HG03108 (cell line): ENCODE results near the gene PRKCA.

Experiments
- ATAC-seq: cut with Tn5 transposase; IDR thresholded peaks from one replicate; pipeline ENCODE4 v1.9.1; 2021; ENCODE audit warnings: moderate library complexity; ENCODE audit not compliant: unreplicated experiment

Gene PRKCA

DNA sequence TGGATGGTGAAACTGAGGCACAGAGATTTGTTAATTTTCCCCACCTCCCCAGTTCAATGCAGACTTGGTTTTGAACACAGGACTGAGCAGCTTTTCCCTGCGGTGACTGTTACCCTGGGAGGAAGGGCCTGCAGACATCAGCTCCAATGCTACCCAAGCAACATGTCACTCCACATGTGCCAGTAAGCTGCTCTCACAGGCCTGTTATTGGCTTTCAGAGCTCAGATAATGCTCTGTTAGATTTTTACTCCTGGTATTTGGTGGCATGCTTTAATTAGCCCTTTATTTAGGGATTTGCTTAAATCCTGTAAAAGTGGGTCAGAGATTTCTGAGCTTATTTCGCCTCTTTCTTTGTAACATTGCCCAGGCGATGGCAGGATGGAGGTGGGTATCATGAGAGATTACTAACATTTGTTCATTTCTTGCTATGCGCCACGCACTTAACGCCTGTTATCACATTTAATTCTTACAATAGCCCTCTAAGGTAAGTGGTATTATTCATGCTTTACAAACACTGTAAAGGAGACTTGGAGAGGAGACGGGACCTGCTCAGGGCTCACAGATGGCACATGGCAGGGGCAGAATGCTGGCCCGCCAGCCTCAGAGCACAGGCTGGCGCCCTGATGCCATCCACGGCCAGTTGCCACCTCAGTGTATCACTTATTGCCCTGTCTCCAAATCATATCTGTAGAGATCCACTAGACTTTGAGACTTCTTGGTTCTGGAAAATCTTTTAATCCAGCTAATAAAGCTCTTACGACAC, 448.5 kb downstream of the PRKCA start:
- ATAC-seq, result no peak

DNA sequence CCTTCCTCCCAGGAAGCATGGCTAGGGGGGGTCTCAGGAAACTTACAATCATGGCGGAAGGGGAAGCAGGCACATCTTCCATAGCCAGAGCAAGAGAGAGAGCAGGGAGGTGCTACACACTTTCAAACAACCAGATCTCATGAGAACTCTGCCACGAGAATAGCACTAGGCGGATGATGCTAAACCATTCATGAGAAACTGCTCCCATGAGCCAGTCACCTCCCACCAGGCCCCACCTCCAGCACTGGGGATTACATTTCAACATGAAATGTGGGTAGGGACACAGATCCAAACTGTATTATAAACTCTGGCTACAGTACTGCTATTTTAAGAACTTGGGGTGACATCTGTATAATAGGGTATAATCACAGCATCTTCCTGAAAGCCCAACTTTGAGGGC, 449.4 kb downstream of the PRKCA start:
- ATAC-seq, result no peak

DNA sequence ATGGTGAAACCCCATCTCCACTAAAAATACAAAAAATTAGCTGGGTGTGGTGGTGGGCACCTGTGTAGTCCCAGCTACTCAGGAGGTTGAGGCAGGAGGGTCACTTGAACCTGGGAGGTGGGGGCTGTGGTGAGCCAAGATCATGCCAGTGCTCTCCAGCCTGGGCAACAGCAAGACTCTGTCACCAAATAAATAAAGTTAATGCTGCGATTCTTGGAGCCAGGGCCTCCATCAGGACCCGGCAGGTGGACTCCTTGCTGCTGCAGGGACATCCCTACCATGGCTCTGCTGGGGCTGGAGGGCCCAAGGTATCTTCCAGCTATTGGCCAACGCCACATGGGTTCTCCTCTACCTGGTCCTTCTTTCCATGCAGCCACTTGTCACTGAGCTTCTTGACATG, 450.0 kb downstream of the PRKCA start:
- ATAC-seq, result no peak

- ATAC-seq, result no peak
Measured at GRCh38 chr17:66753126-66753920, 450.9 kb downstream of the PRKCA start.

DNA sequence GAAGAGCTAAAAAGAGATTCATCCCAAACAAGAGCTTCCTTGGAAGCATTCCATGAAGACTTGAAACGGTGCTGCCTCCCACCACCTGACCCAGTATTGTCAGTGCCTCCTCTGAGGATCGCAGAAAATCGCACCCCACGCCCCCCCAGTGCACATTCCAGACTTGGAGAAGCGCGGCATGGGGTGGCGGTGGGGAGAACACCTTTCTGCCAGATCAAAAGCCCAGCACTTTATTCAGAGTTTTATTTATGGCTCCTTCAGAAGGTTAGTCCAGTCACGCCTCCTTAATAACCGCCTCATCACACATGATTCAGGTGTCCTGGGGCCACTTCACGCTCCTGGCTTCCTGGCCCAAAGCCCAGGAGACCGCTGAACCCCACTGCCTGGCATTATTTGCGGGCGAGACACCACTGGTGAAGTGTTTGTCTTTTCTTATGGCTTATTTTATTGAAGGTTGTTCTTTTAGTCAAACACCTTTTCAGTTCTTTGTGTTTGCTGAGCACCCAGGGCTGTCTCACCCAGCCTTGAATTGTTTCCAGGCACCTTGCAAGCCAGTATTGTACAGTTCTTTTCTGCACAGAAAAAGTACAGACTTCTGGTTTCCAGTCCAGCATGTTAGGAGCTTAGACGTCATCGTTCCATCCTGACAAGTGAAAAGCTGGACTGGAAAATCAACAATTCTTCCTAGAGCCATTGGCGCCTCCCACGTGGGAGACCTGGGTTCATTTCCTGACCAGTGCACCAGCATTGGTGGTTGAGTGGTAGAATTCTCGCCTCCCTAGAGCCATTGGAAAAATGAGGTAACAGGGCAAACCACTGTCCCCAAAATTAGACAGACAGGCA, 452.9 kb downstream of the PRKCA start:
- ATAC-seq, result no peak

- ATAC-seq, result no peak
Measured at GRCh38 chr17:66755944-66756290, 453.5 kb downstream of the PRKCA start.

DNA sequence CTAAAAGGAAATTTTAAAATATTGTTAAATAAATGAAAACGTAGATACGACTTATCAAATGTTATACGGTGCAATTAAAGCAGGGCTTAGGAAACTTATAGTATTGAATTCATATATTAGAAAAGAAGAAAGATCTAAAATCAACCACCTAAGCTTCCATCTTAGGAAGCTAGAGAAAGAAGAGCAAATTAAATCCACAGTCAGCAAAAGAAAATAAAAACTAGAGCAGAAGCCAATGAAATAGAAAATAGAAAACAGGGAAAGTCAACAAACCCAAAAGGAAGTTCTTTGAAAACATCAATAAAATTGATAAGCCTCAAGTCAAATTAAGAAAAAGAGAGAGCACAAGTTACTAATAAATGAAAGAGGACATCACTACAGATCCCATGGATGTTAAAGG, 457.9 kb downstream of the PRKCA start:
- no peak for ATAC-seq

DNA sequence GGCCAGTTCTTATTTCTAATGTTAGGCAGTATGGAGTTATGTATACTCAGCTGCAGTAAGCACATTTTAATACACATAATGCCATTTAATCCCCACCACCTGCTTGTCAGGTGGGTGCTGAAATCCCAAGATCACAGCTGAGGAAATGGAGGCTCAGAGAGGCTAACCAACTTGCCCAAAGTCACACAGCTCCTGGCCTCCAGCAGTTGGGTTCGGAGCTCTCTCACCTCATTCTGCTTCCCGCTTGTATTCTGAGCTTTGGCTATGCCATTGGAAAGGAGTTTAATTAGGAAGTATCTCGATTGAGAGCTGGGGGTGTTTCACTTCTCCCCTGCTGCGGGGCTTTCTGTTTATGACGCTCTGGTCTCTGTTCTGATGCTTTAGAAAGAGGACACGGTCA, 459.9 kb downstream of the PRKCA start:
- no peak for ATAC-seq

GRCh38 chr17:66763056-66763455, 460.6 kb downstream of the PRKCA start:
- ATAC-seq, result no peak

DNA sequence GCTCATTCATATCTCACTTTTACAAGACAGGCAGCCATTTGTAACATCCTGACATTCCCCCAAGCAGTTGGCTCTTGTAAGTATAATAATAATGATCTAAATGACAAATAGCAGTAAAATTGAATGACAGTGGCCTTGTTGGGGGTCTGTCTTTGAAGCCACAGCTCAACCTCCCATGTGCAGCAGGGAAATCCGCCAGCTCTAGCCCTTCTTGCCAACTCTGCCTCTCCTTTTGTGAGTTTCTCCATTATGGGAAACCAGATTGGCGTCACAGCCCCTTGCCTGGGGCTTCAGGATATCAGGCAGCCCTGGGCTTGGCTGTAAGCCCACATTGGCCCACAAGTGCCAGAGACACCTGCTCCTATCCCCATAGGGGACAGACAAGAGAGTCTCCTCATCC, 462.1 kb downstream of the PRKCA start:
- ATAC-seq, result no peak

DNA sequence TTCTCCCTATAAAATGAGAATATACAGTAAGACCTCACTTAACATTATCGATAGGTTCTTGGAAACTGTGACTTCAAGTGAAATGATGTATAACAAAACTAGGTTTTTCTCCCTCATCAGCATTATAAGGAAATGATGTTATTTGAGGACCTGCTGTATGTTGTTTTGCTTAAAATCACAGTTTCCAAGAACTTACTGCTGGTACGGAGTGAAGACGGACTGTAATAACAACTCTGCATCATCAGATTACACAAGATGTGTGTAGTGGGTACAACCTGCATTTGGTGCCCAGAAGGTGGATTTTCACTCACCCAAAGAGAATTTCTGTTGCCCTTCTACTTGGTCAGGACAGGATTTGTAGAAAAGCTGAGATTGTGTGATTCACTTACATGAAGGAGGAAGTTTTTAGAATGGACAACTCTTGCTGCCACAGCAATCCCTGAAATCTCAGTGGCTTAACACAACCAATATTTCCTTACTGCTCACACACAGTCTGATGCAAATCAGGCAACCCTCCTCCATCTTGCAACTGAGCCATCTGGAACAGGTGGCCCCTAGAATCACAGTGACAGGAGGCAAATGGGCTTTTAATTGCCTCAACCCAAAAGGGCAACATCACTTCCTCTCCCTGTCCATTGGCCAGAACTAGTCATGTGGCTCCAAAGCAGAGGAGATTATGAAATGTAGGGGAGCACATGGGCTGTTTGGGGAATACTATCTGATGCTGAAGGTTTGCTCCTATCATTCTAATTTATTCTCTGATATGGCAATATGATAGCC, 464.9 kb downstream of the PRKCA start:
- no peak for ATAC-seq

DNA sequence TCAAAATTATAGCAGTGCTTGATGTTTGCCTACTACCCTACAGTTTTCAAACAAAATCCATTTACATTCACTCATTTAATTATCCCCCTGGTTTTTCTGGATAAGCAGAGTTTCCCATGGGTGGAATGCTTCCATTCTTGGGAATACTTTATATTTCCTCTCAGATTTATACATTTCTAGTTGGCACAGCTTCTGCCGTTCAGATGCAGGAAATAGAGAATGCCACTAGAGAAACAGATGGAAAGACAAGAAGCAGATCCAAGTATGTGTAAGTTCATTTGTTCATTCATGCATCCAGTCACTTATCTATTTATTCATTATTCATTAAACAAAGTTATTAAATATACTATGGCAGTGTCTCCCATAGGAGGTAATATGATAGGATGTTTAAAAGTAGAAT, 467.5 kb downstream of the PRKCA start:
- no peak for ATAC-seq

GRCh38 chr17:66772148-66772812, 469.9 kb downstream of the PRKCA start:
- ATAC-seq, result no peak

- ATAC-seq, result no peak
Measured at GRCh38 chr17:66775271-66775670, 472.9 kb downstream of the PRKCA start.

DNA sequence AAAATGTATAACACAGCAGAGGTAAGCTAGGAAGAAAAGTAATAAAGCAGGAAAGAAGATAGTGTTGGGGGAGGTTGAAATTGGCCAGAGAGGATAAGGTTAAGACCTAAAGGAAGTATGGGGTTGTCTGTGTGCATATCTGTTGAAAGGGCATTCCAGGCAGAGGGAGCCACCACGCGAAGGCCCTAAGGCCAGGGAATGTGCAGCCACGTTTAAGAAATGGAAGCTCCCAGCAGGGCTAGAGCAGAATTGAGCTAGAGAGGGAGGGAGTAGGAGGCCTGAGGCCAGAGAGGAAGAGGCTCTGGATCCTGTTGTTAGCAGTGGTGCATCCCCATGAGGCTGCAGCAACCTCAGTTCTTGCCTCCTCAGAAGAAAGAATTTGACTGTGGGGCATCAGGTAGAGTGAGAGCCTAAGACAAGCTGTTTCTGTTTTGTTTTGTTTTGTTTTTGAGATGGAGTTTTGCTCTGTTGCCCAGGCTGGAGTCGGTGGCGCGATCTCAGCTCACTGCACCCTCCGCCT, 473.5 kb downstream of the PRKCA start:
- ATAC-seq, result no peak

DNA sequence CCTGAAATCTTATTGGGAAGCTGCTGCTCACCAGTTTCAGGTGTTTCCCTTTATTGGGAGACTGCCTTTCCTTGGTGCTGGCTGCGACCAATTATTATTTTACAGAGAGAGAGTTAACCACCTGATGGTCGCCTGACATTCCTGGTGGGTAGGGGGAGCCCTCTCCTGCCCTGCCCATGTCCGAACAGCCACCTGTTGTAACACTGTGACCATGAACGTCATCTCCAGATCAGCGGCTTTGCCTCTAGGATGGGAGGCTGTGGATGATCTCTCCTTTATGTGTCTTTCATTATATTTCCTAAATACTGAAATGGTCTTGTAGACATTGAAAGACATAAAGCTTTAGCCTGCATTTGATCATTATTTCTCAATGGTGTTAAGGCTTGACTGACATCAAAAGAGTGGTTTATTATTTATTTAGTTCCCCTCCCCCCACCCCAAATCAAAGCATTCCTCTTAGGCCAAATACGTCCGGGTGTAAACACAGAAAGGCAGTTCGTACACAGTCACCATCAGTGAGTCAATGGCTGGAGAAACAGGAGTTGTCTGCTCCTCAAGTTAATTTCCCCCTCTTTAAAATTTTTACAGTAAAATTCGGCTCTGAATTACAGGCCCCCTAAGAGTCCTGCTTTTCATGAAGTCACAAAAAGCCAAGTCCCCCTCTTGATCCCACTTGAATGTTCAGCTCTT, 474.7 kb downstream of the PRKCA start:
- no peak for ATAC-seq

- no peak for ATAC-seq
Measured at GRCh38 chr17:66777689-66778225, 475.3 kb downstream of the PRKCA start.

GRCh38 chr17:66778531-66779236, 476.3 kb downstream of the PRKCA start:
- no peak for ATAC-seq

DNA sequence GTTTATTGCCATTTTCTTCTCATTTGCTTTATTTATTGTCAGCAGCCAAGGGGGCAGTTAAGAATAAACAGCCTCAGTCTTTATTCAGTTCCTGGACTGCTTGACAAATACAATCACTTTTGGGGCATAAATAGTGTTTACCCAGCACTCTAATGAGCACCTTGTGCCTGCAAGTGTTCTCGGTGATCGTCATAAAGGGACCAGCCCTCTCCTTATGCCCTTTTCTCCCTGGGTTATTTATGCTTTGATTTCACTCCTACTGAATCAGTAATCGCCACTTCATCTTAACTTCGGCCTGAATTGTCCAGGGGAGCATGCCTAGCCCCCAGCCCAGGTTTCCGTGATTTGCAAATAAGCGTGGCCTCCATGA, 476.8 kb downstream of the PRKCA start:
- ATAC-seq, result no peak
